DMS153 (cell line): ENCODE results near the gene PROC.
A peak's percentile ranks its signal among the peaks of the same experiment; 100 is the strongest.

ENCODE experiments used
- DNase-seq: peaks from one replicate; lab custom pipeline; 2025; lab: John Stamatoyannopoulos, UW

Gene PROC

GRCh38 chr2:127414638-127415592 lies 3.3 kb upstream of the PROC start:
- no peak for DNase-seq

- DNase-seq: peak; percentile 63
These were observed 2.4 kb upstream of the PROC start for GRCh38 chr2:127415593-127416505.

- DNase-seq: no peak
These were observed 1.7 kb upstream of the PROC start for GRCh38 chr2:127416506-127417001.

- no peak for DNase-seq
These were observed 821 bp upstream of the PROC start for GRCh38 chr2:127417406-127417805.

- no peak for DNase-seq
These were observed 844 bp downstream of the PROC start for GRCh38 chr2:127419112-127419430.

- DNase-seq: no peak
These were observed 1.3 kb downstream of the PROC start for GRCh38 chr2:127419448-127420038.

GRCh38 chr2:127420039-127420864 lies 2.0 kb downstream of the PROC start:
- DNase-seq: no peak

GRCh38 chr2:127421116-127421800 lies 3.0 kb downstream of the PROC start:
- DNase-seq: no peak

- DNase-seq: no peak
These were observed 3.8 kb downstream of the PROC start for GRCh38 chr2:127421871-127422558.

GRCh38 chr2:127422559-127423477 lies 4.6 kb downstream of the PROC start:
- no peak for DNase-seq

GRCh38 chr2:127423478-127423843 lies 5.2 kb downstream of the PROC start:
- DNase-seq: peak; percentile 38

- no peak for DNase-seq
These were observed 5.7 kb downstream of the PROC start for GRCh38 chr2:127423880-127424279.

- no peak for DNase-seq
These were observed 6.6 kb downstream of the PROC start for GRCh38 chr2:127424598-127425520.

- DNase-seq: no peak
These were observed 7.6 kb downstream of the PROC start for GRCh38 chr2:127425540-127426490.

GRCh38 chr2:127426501-127427354 lies 8.5 kb downstream of the PROC start:
- no peak for DNase-seq
